Measurements from ENCODE around the gene TMTC2. TPM values are rescaled to one million over a fixed set of nuclear protein-coding genes. Genes with fewer than 3 reads are reported as not detected.

TMTC2 gene
- total RNA-seq, 1 donor from 2014 or later: 99.3 TPM

DNA sequence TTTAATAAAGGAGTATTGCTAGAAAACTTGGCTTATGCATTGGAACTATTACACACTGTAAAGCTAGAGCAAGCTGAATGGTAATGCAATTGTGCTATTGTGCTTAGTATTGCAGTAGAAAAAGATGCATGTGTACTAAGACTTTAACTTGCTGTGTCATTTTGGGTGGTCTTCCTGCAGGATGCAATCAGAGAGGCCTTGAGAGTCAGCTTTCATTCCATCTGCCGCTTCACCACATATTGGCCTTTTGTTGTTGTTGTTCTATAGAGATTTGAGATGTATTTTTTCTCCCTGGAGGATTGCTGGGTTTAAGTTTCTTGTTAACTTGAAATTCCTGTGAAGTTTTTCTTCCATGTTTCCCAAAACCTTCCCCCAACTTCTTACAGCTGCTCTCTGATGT lies 449.7 kb downstream of the TMTC2 start:
- DNase-seq: no peak
- H3K4me1 Mint-ChIP-seq (ENCODE audit: low read depth, unreplicated experiment): peaks cover 14% of the 10 kb centered on the region
- TF ChIP-seq, protein P1, sequence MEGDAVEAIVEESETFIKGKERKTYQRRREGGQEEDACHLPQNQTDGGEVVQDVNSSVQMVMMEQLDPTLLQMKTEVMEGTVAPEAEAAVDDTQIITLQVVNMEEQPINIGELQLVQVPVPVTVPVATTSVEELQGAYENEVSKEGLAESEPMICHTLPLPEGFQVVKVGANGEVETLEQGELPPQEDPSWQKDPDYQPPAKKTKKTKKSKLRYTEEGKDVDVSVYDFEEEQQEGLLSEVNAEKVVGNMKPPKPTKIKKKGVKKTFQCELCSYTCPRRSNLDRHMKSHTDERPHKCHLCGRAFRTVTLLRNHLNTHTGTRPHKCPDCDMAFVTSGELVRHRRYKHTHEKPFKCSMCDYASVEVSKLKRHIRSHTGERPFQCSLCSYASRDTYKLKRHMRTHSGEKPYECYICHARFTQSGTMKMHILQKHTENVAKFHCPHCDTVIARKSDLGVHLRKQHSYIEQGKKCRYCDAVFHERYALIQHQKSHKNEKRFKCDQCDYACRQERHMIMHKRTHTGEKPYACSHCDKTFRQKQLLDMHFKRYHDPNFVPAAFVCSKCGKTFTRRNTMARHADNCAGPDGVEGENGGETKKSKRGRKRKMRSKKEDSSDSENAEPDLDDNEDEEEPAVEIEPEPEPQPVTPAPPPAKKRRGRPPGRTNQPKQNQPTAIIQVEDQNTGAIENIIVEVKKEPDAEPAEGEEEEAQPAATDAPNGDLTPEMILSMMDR (IDR thresholded peaks at IDR 0.05; ENCODE audit: partially characterized antibody, unreplicated experiment): no peak
- peaks cover 3% of the 10 kb centered on the region for H3K9me3 Mint-ChIP-seq (ENCODE audit: unreplicated experiment)
- peaks cover 14% of the 10 kb centered on the region for H3K36me3 Mint-ChIP-seq (ENCODE audit: unreplicated experiment)
- H3K27ac Mint-ChIP-seq (ENCODE audit: unreplicated experiment): peak overlapping the region; percentile 2
- H3K27me3 Mint-ChIP-seq (ENCODE audit: unreplicated experiment): no peaks in the 10 kb centered on the region
- H3K4me3 Mint-ChIP-seq (ENCODE audit: unreplicated experiment): no peak overlapping the region

DNA sequence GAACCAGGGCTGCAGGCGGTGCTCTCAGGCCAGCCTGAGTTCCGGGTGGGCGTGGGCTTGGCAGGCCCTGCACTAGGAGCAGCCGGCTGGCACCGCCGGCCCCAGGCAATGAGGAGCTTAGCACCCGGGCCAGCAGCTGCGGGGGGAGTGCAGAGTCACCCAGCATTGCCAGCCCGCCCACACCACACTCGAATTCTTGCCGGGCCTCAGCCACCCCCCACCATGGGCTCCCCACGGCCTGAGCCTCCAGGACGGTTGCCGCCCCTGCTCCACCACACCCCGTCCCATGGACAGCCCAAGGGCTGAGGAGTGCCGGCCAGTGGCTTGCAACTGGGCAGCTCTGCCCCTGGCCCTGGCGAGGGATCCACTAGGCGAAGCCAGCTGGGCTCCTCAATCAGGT lies 453.4 kb downstream of the TMTC2 start:
- Mint-ChIP-seq H3K36me3 (ENCODE audit: unreplicated experiment) (peaks cover 9% of the 10 kb centered on the region), H3K4me1 (ENCODE audit: low read depth, unreplicated experiment) (peaks cover 10% of the 10 kb centered on the region), H3K9me3 (ENCODE audit: unreplicated experiment) (peaks cover 5% of the 10 kb centered on the region), H3K27ac (ENCODE audit: unreplicated experiment) (no peak overlapping the region), H3K27me3 (ENCODE audit: unreplicated experiment) (no peaks in the 10 kb centered on the region), H3K4me3 (ENCODE audit: unreplicated experiment) (no peak overlapping the region)
- TF ChIP-seq, protein P1 (IDR thresholded peaks at IDR 0.05; ENCODE audit: partially characterized antibody, unreplicated experiment): no peak
- no peak for DNase-seq

DNA sequence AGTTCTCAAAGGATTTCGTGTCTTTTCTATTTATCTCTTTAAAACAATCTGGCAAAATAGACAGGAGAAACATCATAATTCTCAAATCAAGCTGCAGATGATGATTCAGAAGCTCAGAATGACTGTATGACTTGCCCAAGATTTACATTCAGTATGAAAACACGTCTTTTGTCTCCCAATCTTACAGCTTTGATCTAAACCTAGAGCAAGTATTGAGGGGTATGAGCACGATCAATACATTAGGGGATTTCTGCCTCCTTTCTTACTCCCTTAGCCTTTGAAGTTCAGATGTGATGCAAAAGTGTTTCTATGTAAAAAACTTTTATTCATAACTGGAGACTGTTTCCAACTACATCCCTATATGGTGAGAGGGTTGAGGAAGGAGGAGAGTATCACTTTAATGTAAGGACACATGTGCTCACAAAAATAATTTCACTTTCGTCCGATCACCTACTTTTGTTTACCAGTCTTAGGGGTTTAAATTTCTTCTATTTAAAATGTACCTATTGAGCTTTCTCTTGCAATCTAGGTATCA lies 454.8 kb downstream of the TMTC2 start:
- H3K27ac Mint-ChIP-seq (ENCODE audit: unreplicated experiment): no peak overlapping the region
- peaks cover 5% of the 10 kb centered on the region for H3K9me3 Mint-ChIP-seq (ENCODE audit: unreplicated experiment)
- H3K4me1 Mint-ChIP-seq (ENCODE audit: low read depth, unreplicated experiment): peaks cover 2% of the 10 kb centered on the region
- DNase-seq: no peak
- no peaks in the 10 kb centered on the region for H3K27me3 Mint-ChIP-seq (ENCODE audit: unreplicated experiment)
- TF ChIP-seq, protein P1 (IDR thresholded peaks at IDR 0.05; ENCODE audit: partially characterized antibody, unreplicated experiment): no peak
- no peak overlapping the region for H3K4me3 Mint-ChIP-seq (ENCODE audit: unreplicated experiment)
- peaks cover 9% of the 10 kb centered on the region for H3K36me3 Mint-ChIP-seq (ENCODE audit: unreplicated experiment)

DNA sequence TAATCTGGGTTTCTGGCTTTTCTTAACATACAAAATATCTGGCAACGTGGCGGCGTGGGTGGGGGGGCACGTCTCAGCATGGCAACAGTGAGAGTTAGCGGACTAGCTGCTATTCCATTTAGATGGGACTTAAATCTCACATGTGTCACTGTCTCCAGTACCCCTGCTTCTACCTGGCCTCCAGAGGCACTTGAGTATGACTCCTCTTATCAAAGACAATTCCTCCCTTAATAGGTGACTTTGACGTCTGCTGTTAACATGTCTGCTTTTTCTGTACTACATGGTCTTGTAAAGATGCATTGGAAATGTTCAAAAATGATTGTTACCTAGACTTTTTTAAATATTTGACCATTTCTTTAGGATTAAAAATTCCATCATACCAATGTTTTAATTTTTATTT lies 456.2 kb downstream of the TMTC2 start:
- Mint-ChIP-seq H3K4me3 (ENCODE audit: unreplicated experiment) (no peak overlapping the region), H3K36me3 (ENCODE audit: unreplicated experiment) (peaks cover 9% of the 10 kb centered on the region), H3K27me3 (ENCODE audit: unreplicated experiment) (no peaks in the 10 kb centered on the region), H3K27ac (ENCODE audit: unreplicated experiment) (no peak overlapping the region), H3K4me1 (ENCODE audit: low read depth, unreplicated experiment) (no peaks in the 10 kb centered on the region), H3K9me3 (ENCODE audit: unreplicated experiment) (peaks cover 5% of the 10 kb centered on the region)
- TF ChIP-seq, protein P1 (IDR thresholded peaks at IDR 0.05; ENCODE audit: partially characterized antibody, unreplicated experiment): no peak
- no peak for DNase-seq

DNA sequence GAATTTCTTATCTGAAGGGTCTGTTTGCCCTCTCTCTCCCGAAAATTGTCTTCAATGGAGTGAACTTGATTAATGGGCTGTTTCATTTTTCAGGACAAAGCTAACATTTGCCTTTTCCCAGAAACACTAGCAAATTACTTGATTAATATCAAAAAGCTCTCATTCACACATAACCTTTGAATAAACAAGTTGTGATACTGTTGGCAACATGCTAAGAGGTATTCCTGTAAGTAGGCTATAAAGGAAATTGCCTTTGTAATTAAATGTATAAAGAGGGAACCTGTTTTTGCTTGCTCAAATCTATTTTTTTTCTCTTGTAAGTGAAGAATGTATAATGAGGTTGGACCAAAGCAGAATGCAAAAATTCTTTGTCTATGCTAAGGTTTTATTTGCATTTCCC lies 457.2 kb downstream of the TMTC2 start:
- Mint-ChIP-seq H3K9me3 (ENCODE audit: unreplicated experiment) (peaks cover 5% of the 10 kb centered on the region), H3K27ac (ENCODE audit: unreplicated experiment) (no peak overlapping the region)

More for the DNA sequence above, 457.2 kb downstream of the TMTC2 start:
- no peak for DNase-seq
- Mint-ChIP-seq H3K4me3 (ENCODE audit: unreplicated experiment) (no peak overlapping the region), H3K4me1 (ENCODE audit: low read depth, unreplicated experiment) (no peaks in the 10 kb centered on the region), H3K36me3 (ENCODE audit: unreplicated experiment) (peaks cover 9% of the 10 kb centered on the region), H3K27me3 (ENCODE audit: unreplicated experiment) (no peaks in the 10 kb centered on the region)
- TF ChIP-seq, protein P1 (IDR thresholded peaks at IDR 0.05; ENCODE audit: partially characterized antibody, unreplicated experiment): no peak

Data from glutamatergic neuron (in vitro differentiated cells).